Transverse colon (tissue), 4 donors: Measurements from ENCODE around the gene SCTR.

ENCODE experiments used
- EP300 ChIP-seq: sonication (generic); formaldehyde crosslinking; IDR thresholded peaks from one replicate; pipeline ENCODE4 v1.6.1; 2017; ENCODE audit warnings: antibody characterized with exemption, low read depth
- POLR2A ChIP-seq: fragments of 450-650 bp; IDR thresholded peaks from one replicate; pipeline ENCODE4 v1.6.1; 2016; ENCODE audit warnings: antibody characterized with exemption, mild to moderate bottlenecking, moderate library complexity
- POLR2AphosphoS5 ChIP-seq, 3 donors: sonication (generic); formaldehyde crosslinking; IDR thresholded peaks; one replicate each; pipeline ENCODE4 v1.6.1; 2016; ENCODE audit warnings: antibody characterized with exemption in 3 of 3
- TF ChIP-seq, protein P1 (sequence below), 5 experiments: fragments of 200-600 bp in 3 of 5; fragments of 450-650 bp in 2 of 5; sonication (generic) in 3 of 5; IDR thresholded peaks; 1 replicate in 2 of 5; 2 replicates in 3 of 5; pipeline ENCODE4 v1.5.1; 2016 to 2017; ENCODE audit warnings: antibody characterized with exemption in 5 of 5, inconsistent platforms in 3 of 5, mild to moderate bottlenecking in 2 of 5, moderate library complexity in 1 of 5

DNA sequence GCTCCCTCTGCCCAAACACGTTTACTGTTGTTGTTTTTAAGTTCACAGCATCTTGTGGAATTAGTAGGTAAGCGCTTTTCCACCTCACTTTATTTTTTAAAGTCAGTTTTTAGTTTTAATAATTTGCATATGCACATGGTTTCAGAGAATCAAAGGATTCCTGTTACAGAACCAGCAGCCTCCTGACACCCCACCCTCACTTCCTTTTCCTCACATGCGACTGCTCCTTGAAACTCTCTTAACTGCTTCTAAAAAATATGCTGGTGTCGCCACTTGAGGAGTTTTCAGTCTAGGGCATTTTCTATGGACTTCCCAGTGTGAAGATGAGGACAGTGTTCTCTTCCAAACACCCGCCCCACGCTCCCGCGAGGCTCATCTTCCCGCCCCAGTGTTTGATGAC, 78.2 kb downstream of the SCTR start:
- TF ChIP-seq, protein P1, sequence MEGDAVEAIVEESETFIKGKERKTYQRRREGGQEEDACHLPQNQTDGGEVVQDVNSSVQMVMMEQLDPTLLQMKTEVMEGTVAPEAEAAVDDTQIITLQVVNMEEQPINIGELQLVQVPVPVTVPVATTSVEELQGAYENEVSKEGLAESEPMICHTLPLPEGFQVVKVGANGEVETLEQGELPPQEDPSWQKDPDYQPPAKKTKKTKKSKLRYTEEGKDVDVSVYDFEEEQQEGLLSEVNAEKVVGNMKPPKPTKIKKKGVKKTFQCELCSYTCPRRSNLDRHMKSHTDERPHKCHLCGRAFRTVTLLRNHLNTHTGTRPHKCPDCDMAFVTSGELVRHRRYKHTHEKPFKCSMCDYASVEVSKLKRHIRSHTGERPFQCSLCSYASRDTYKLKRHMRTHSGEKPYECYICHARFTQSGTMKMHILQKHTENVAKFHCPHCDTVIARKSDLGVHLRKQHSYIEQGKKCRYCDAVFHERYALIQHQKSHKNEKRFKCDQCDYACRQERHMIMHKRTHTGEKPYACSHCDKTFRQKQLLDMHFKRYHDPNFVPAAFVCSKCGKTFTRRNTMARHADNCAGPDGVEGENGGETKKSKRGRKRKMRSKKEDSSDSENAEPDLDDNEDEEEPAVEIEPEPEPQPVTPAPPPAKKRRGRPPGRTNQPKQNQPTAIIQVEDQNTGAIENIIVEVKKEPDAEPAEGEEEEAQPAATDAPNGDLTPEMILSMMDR (IDR thresholded peaks at IDR 0.05) = no peak
- TF ChIP-seq POLR2A = no peak
- no peak for TF ChIP-seq POLR2AphosphoS5 (IDR thresholded peaks at IDR 0.05)
- TF ChIP-seq EP300 = no peak
